ENCODE measurements around the gene HIC1. TPM values are rescaled to one million over a fixed set of nuclear protein-coding genes. Genes with fewer than 3 reads are reported as not detected.

HIC1 gene
- polyA plus RNA-seq, 3 donors = 0.13 to 14.2 (median 0.30) TPM

- no peak for TF ChIP-seq CTCF (IDR thresholded peaks at IDR 0.05)
- intact Hi-C loops (cut with micrococcal nuclease) = no loop called here
- peaks cover 6 to 11% of the 10 kb centered on the region in 2 donors for H3K4me1 ChIP-seq (ENCODE audit: control insufficient read depth in 1 of 2, insufficient read depth in 2 of 2, low read length in 2 of 2)
- no peak overlapping the region for H3K9ac ChIP-seq (ENCODE audit: insufficient read depth, low read length, poor library complexity, severe bottlenecking)
- H3K9me3 ChIP-seq (replicated peaks in 1 of 2; ENCODE audit: control insufficient read depth in 1 of 2, insufficient read depth in 1 of 2, low read length in 2 of 2) = no peaks in the 10 kb centered on the region
- peak overlapping the region in 1 of 2 donors; percentile 48 for H3K27ac ChIP-seq (ENCODE audit: low read depth in 1 of 2, low read length in 2 of 2)
- H3K36me3 Mint-ChIP-seq = peaks cover 10 to 33% of the 10 kb centered on the region in 2 donors
- peak overlapping the region in 4 of 7 donors; percentile 30 to 86 (median 60) for H3K27ac Mint-ChIP-seq
- WGBS (ENCODE audit: insufficient coverage) = 19% methylated on average over 6 of the region's 15 CpGs
- H3K4me1 Mint-ChIP-seq = peaks cover 10% of the 10 kb centered on the region
- no peaks in the 10 kb centered on the region for H3K27me3 ChIP-seq (ENCODE audit: control insufficient read depth in 2 of 2, insufficient read depth in 2 of 2, low read length in 2 of 2)
- no peak overlapping the region for H3K4me3 ChIP-seq (replicated peaks in 1 of 3; ENCODE audit: low read depth in 2 of 3, low read length in 3 of 3)
- peak; percentile 89 to 95 (median 89) for DNase-seq
- H3K4me3 Mint-ChIP-seq = no peak overlapping the region
- no peaks in the 10 kb centered on the region for H4K20me1 ChIP-seq (ENCODE audit: insufficient read depth, low read length)
- no peak overlapping the region for H3K4me2 ChIP-seq (replicated peaks; ENCODE audit: extremely low read depth, low read length, poor library complexity, severe bottlenecking)
- no peak overlapping the region for H2AFZ ChIP-seq (ENCODE audit: insufficient read depth, low read depth, low read length, poor library complexity, severe bottlenecking)
- H3K36me3 ChIP-seq (replicated peaks in 1 of 2; ENCODE audit: control insufficient read depth in 1 of 2, insufficient read depth in 2 of 2, low read length in 2 of 2) = no peaks in the 10 kb centered on the region
- H3K27me3 Mint-ChIP-seq (ENCODE audit: low read depth in 3 of 3) = peaks cover 0 to 3% (median 0%) of the 10 kb centered on the region in 3 donors
- H3K9me3 Mint-ChIP-seq = no peaks in the 10 kb centered on the region
- no peaks in the 10 kb centered on the region for H3K79me2 ChIP-seq (ENCODE audit: insufficient read depth, low read length)
Observed at GRCh38 chr17:2101448-2102257, 46.8 kb downstream of the HIC1 start.

- H4K20me1 ChIP-seq (ENCODE audit: insufficient read depth, low read length) = no peaks in the 10 kb centered on the region
- H3K4me3 ChIP-seq (replicated peaks in 1 of 3; ENCODE audit: low read depth in 2 of 3, low read length in 3 of 3) = no peak overlapping the region
- H3K9me3 ChIP-seq (replicated peaks in 1 of 2; ENCODE audit: control insufficient read depth in 1 of 2, insufficient read depth in 1 of 2, low read length in 2 of 2) = no peaks in the 10 kb centered on the region
- H3K36me3 Mint-ChIP-seq = peaks cover 19 to 42% of the 10 kb centered on the region in 2 donors
- no peaks in the 10 kb centered on the region for H3K27me3 ChIP-seq (ENCODE audit: control insufficient read depth in 2 of 2, insufficient read depth in 2 of 2, low read length in 2 of 2)
- no peaks in the 10 kb centered on the region for H3K9me3 Mint-ChIP-seq
- H3K4me3 Mint-ChIP-seq = no peak overlapping the region
- no peak overlapping the region for H2AFZ ChIP-seq (ENCODE audit: insufficient read depth, low read depth, low read length, poor library complexity, severe bottlenecking)
- intact Hi-C loops (cut with micrococcal nuclease) = no loop called here
- no peaks in the 10 kb centered on the region for H3K79me2 ChIP-seq (ENCODE audit: insufficient read depth, low read length)
- H3K4me1 Mint-ChIP-seq = peaks cover 10% of the 10 kb centered on the region
- peaks cover 0 to 3% (median 0%) of the 10 kb centered on the region in 3 donors for H3K27me3 Mint-ChIP-seq (ENCODE audit: low read depth in 3 of 3)
- H3K27ac Mint-ChIP-seq = no peak overlapping the region
- TF ChIP-seq CTCF (IDR thresholded peaks at IDR 0.05) = no peak
- no peak overlapping the region for H3K27ac ChIP-seq (ENCODE audit: low read depth in 1 of 2, low read length in 2 of 2)
- H3K9ac ChIP-seq (ENCODE audit: insufficient read depth, low read length, poor library complexity, severe bottlenecking) = no peak overlapping the region
- no peak overlapping the region for H3K4me2 ChIP-seq (replicated peaks; ENCODE audit: extremely low read depth, low read length, poor library complexity, severe bottlenecking)
- H3K4me1 ChIP-seq (ENCODE audit: control insufficient read depth in 1 of 2, insufficient read depth in 2 of 2, low read length in 2 of 2) = peaks cover 6 to 11% of the 10 kb centered on the region in 2 donors
- H3K36me3 ChIP-seq (replicated peaks in 1 of 2; ENCODE audit: control insufficient read depth in 1 of 2, insufficient read depth in 2 of 2, low read length in 2 of 2) = no peaks in the 10 kb centered on the region
- no peak for DNase-seq
- 100% methylated on average over 3 of the region's 9 CpGs for WGBS (ENCODE audit: insufficient coverage)
Observed at GRCh38 chr17:2102931-2103809, 48.3 kb downstream of the HIC1 start.
